Neural crest cell (in vitro differentiated cells): Measurements from ENCODE around the gene CR1. TPM values are rescaled to one million over a fixed set of nuclear protein-coding genes. Genes with fewer than 3 reads are reported as not detected.

Source experiments
- DNase-seq: peaks from one replicate; pipeline ENCODE4 v3.0.0; 2021; ENCODE audit warnings: low read depth, mixed read lengths, low spot score
- H3K27ac Mint-ChIP-seq: one replicate; pipeline ENCODE4 v1.8.0; 2021; ENCODE audit warnings: mild to moderate bottlenecking, mixed read lengths; ENCODE audit not compliant: unreplicated experiment
- H3K27me3 Mint-ChIP-seq: 2 replicates; pipeline ENCODE4 v1.8.0; 2021; ENCODE audit warnings: low read depth, mild to moderate bottlenecking, mixed read lengths
- H3K36me3 Mint-ChIP-seq: 2 replicates; pipeline ENCODE4 v1.8.0; 2021; ENCODE audit warnings: low read depth, mild to moderate bottlenecking, mixed read lengths
- H3K4me1 Mint-ChIP-seq: 2 replicates; pipeline ENCODE4 v1.8.0; 2021; ENCODE audit warnings: mixed read lengths
- H3K4me3 Mint-ChIP-seq: one replicate; pipeline ENCODE4 v1.8.0; 2021; ENCODE audit warnings: mild to moderate bottlenecking, mixed read lengths
- H3K9me3 Mint-ChIP-seq: 2 replicates; pipeline ENCODE4 v1.8.0; 2021; ENCODE audit warnings: mixed read lengths
- total RNA-seq: library from RNA; stranded (reverse); gene quantifications from 2 replicates; pipeline ENCODE4 v1.2.1, GENCODE V29; 2021
- TF ChIP-seq, protein P1 (sequence below): fragments of 200-600 bp; sonication (generic); conservative IDR thresholded peaks from 2 replicates; pipeline ENCODE4 v1.5.0; 2021; ENCODE audit warnings: antibody characterized with exemption, mild to moderate bottlenecking

Gene CR1
- total RNA-seq, 1 donor from 2014 or later, result not detected

DNA sequence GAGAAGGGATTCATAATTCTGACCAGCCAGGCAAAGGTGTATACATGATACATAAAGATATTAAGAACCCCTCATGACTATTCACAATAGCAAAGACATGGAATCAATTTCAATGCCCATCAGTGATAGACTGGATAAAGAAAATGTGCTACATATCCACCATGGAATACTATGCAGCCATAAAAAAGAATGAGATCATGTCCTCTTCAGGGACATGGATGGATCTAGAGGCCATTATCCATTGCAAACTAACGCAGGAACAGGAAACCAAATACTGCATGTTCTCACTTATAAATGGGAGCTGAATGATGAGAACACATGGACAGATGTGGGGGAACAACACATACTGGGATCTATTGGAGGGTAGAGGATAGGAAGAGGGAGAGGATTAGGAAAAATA, 170.4 kb downstream of the CR1 start:
- DNase-seq, result no peak
- no peak overlapping the region for H3K4me3 Mint-ChIP-seq
- peaks cover 23% of the 10 kb centered on the region for H3K27me3 Mint-ChIP-seq
- H3K36me3 Mint-ChIP-seq, result peaks cover 7% of the 10 kb centered on the region
- no peaks in the 10 kb centered on the region for H3K4me1 Mint-ChIP-seq
- TF ChIP-seq, protein P1, sequence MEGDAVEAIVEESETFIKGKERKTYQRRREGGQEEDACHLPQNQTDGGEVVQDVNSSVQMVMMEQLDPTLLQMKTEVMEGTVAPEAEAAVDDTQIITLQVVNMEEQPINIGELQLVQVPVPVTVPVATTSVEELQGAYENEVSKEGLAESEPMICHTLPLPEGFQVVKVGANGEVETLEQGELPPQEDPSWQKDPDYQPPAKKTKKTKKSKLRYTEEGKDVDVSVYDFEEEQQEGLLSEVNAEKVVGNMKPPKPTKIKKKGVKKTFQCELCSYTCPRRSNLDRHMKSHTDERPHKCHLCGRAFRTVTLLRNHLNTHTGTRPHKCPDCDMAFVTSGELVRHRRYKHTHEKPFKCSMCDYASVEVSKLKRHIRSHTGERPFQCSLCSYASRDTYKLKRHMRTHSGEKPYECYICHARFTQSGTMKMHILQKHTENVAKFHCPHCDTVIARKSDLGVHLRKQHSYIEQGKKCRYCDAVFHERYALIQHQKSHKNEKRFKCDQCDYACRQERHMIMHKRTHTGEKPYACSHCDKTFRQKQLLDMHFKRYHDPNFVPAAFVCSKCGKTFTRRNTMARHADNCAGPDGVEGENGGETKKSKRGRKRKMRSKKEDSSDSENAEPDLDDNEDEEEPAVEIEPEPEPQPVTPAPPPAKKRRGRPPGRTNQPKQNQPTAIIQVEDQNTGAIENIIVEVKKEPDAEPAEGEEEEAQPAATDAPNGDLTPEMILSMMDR, result no peak
- peaks cover 13% of the 10 kb centered on the region for H3K9me3 Mint-ChIP-seq
- H3K27ac Mint-ChIP-seq, result no peak overlapping the region

DNA sequence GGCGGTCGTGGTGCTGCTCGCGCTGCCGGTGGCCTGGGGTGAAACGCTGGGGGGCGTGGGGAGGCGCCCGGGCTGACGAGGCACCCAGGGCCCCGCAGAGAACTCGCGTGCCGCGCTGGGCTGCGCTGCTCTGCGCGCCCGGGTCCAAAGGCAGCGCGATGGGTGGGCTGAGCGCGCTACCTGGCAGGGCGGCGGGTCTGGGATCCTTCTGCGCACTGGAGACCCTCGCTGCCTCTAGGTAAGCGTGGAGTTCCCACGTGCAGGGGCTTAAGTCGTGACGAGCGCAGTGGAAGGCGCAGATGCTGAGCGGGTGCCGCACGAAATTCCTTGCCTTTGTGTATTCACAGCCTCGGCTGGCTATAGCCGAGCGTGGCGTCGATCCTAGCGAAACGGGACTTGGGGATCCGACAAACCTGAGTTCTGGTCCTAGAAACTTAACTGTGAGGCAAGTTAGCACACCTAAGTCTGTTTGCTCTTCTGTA, 173.6 kb downstream of the CR1 start:
- TF ChIP-seq, protein P1, result no peak
- Mint-ChIP-seq H3K9me3 (peaks cover 7% of the 10 kb centered on the region), H3K4me3 (no peak overlapping the region), H3K27ac (no peak overlapping the region), H3K36me3 (peaks cover 7% of the 10 kb centered on the region), H3K4me1 (no peaks in the 10 kb centered on the region), H3K27me3 (peaks cover 35% of the 10 kb centered on the region)
- DNase-seq, result no peak

DNA sequence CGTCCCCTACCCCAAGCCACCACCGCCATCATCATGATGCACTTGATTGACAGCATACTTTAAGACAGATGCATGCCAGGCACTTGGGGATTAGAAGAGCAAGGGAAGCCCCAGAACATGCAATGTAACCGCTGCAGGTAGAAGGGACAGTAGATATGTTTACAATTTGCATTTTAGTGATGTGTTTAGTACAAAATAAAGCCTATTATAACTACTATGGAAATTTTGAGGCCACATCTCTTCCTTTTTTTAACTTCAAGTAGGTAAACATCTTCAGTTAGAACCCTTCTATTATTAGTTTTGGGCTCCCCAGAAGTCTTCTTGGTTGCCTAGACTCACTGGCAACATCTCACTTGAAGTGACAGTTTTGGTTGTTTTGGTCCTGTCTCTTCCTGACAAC, 174.2 kb downstream of the CR1 start:
- Mint-ChIP-seq H3K4me3 (no peak overlapping the region), H3K9me3 (peaks cover 7% of the 10 kb centered on the region), H3K27ac (no peak overlapping the region), H3K4me1 (no peaks in the 10 kb centered on the region), H3K36me3 (peaks cover 7% of the 10 kb centered on the region), H3K27me3 (peaks cover 35% of the 10 kb centered on the region)
- no peak for DNase-seq
- TF ChIP-seq, protein P1, result no peak

DNA sequence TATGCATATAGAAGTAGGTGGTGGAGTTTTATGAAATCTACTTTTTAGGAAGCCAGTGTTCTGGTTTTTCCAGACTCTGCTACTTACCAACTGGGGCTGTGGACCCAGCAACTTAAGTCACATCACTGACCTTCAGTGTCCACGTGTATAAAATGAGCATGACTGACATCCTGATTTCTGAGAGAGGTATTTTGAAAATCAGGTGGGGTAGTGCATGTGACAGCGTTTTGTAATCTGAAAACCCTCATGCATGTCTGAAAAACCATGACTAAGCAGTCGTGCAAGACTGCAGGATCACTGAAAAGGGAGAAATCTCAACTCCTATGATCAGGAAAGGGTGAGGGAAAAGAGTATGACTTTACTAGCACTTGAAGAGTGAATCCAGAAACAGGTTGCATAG, 175.0 kb downstream of the CR1 start:
- Mint-ChIP-seq H3K4me3 (no peak overlapping the region), H3K27ac (no peak overlapping the region), H3K4me1 (no peaks in the 10 kb centered on the region), H3K27me3 (peaks cover 35% of the 10 kb centered on the region), H3K36me3 (peaks cover 7% of the 10 kb centered on the region), H3K9me3 (peaks cover 5% of the 10 kb centered on the region)
- TF ChIP-seq, protein P1, result no peak
- DNase-seq, result no peak

DNA sequence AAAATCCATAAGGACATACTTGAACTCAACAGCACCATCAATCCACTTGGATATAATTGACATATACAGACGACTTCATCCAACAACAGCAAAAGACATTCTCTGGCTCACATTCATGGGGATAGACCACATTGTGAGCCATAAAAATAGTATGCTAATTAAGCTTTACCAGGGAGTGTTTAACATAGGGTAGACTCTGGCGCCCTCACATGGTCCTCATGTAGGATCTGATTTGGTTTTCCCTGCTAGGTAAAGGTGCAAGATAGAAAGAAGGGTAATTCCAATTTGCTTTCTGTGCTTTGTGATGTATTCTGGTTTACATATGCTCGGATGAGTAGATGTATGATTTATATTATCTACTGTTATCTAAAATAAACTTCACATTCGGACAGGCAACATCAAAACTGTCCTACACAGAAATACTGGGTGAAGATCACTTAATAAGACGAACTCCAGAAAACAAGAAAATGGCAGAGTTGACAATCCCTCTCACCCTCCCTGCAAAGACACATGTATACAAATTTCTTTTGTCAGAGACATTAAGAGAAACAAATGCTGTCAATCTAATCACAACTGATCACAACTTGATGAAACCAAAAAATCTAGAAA, 176.7 kb downstream of the CR1 start:
- Mint-ChIP-seq H3K27me3 (peaks cover 23% of the 10 kb centered on the region), H3K4me1 (no peaks in the 10 kb centered on the region), H3K27ac (no peak overlapping the region), H3K4me3 (no peak overlapping the region), H3K9me3 (no peaks in the 10 kb centered on the region), H3K36me3 (no peaks in the 10 kb centered on the region)
- no peak for DNase-seq
- TF ChIP-seq, protein P1, result peak; percentile 66
